CD8-positive, alpha-beta memory T cell (primary cell): ENCODE results near the gene PGBD2. TPM values are rescaled to one million over a fixed set of nuclear protein-coding genes. Genes with fewer than 3 reads are reported as not detected.
A peak's percentile ranks its signal among the peaks of the same experiment; 100 is the strongest.

Experiments used
- CTCF ChIA-PET: fragments of 350-600 bp; sonication (Branson Sonifier 250); formaldehyde crosslinking; loops from one replicate; lab custom pipeline; 2021; ENCODE audit warnings: antibody characterized with exemption; lab: Charles Lee
- POLR2A ChIA-PET: fragments of 350-600 bp; sonication (Branson Sonifier 250); formaldehyde crosslinking; loops from one replicate; lab custom pipeline; 2021; ENCODE audit warnings: antibody characterized with exemption; lab: Charles Lee
- DNase-seq, 5 donors: peaks; one replicate each; pipeline versions ENCODE4 v3.0.0 to v3.0.0-alpha.2; 2020 to 2022; ENCODE audit warnings: mixed read lengths in 1 of 5
- H3K27ac ChIP-seq: one replicate; pipeline ENCODE4 v1.7.0; 2013; ENCODE audit warnings: low read depth, mild to moderate bottlenecking, low read length, moderate library complexity
- H3K27me3 ChIP-seq: 2 replicates; pipeline ENCODE4 v1.7.0; 2013; ENCODE audit warnings: low read length, mild to moderate bottlenecking; ENCODE audit not compliant: insufficient read depth, poor library complexity, severe bottlenecking
- H3K36me3 ChIP-seq: 2 replicates; pipeline ENCODE4 v1.7.0; 2013; ENCODE audit warnings: mild to moderate bottlenecking, low read length, moderate library complexity; ENCODE audit not compliant: insufficient read depth
- H3K4me1 ChIP-seq: 2 replicates; pipeline ENCODE4 v1.7.0; 2013; ENCODE audit warnings: mild to moderate bottlenecking, low read length, moderate library complexity; ENCODE audit not compliant: insufficient read depth
- H3K4me3 ChIP-seq: 2 replicates; pipeline ENCODE4 v1.7.0; 2013; ENCODE audit warnings: mild to moderate bottlenecking, low read length
- H3K9me3 ChIP-seq: 2 replicates; pipeline ENCODE4 v1.7.0; 2013; ENCODE audit warnings: mild to moderate bottlenecking, low read length
- H3K27ac Mint-ChIP-seq, 8 donors: one replicate each; pipeline ENCODE4 v1.8.0; 2020 to 2021; ENCODE audit warnings: mixed read lengths in 8 of 8, mild to moderate bottlenecking in 6 of 8, inconsistent platforms in 3 of 8, moderate library complexity in 3 of 8
- H3K27me3 Mint-ChIP-seq, 2 donors: one replicate each; pipeline ENCODE4 v1.8.0; 2020 to 2021; ENCODE audit warnings: mixed read lengths in 2 of 2, mild to moderate bottlenecking in 1 of 2, moderate library complexity in 1 of 2
- H3K36me3 Mint-ChIP-seq, 3 donors: one replicate each; pipeline ENCODE4 v1.8.0; 2020 to 2021; ENCODE audit warnings: mixed read lengths in 3 of 3, inconsistent platforms in 1 of 3, mild to moderate bottlenecking in 1 of 3
- H3K4me1 Mint-ChIP-seq, 3 donors: one replicate each; pipeline ENCODE4 v1.8.0; 2020 to 2021; ENCODE audit warnings: mixed read lengths in 3 of 3, inconsistent platforms in 1 of 3, mild to moderate bottlenecking in 1 of 3
- H3K4me3 Mint-ChIP-seq, 7 donors: one replicate each; pipeline ENCODE4 v1.8.0; 2020 to 2021; ENCODE audit warnings: mixed read lengths in 7 of 7, mild to moderate bottlenecking in 6 of 7, moderate library complexity in 4 of 7, inconsistent platforms in 2 of 7
- H3K9me3 Mint-ChIP-seq, 5 donors: one replicate each; pipeline ENCODE4 v1.8.0; 2020 to 2022; ENCODE audit warnings: mixed read lengths in 5 of 5, mild to moderate bottlenecking in 3 of 5, moderate library complexity in 2 of 5, inconsistent platforms in 1 of 5
- polyA plus RNA-seq: library from polyadenylated mRNA; unstranded; fragments of 300-500 nt; fragmentation: Illumina TruSeq; gene quantifications from one replicate; pipeline ENCODE4 v1.2.3, GENCODE V29; 2021
- total RNA-seq, 2 experiments: library from RNA; stranded (reverse); gene quantifications; one replicate each; pipeline ENCODE4 v1.2.3, GENCODE V29; 2021

PGBD2 gene
- total and polyA plus RNA-seq, 3 experiments from 2014 or later, result 7.0 to 13.7 (median 8.1) TPM

DNA sequence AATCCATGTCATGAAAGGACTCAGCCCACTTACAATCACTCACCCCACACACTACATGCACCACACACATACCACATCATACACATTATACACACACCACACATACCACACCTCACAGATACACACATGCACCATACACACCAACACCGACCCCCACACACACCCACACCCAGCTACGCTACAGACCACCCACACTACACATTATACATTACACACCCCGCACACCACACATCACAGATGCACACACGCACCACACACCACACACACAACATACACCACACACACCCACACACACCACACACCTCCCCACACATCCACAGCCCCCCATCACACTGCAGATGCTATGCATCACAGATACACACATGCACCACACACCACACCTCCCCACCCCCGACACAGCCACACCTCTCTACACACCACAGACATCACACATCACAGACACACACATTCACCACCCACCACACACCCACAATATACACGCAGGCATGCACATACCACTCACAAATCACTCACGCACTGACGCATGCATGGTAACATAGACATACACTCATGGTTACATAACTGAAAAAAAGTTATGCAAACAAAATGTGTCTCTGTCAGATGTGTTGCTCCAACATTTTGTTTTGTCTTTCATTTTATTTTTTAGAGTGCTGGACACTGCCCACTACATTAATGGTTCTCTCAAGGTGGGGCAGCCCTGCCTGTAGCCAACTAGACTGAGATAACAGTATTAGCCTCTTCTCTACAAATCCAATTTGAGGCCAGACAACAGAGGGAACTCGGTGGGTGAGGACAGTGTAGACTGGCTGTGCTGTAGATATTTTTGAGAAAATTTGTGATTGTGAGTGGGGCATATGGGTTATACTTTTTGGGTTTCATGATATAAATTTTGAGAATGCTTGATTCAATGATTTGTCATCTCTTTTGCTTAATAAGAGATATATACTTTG, 15.2 kb upstream of the PGBD2 start:
- H3K36me3 Mint-ChIP-seq, result no peaks in the 10 kb centered on the region
- POLR2A ChIA-PET, result no interaction called here
- CTCF ChIA-PET, result no interaction called here
- DNase-seq, result no peak
- no peaks in the 10 kb centered on the region for H3K9me3 Mint-ChIP-seq
- Histone ChIP-seq H3K27ac (peak overlapping the region; percentile 68), H3K36me3 (no peaks in the 10 kb centered on the region), H3K4me3 (no peak overlapping the region), H3K9me3 (no peaks in the 10 kb centered on the region), H3K27me3 (no peaks in the 10 kb centered on the region), H3K4me1 (no peaks in the 10 kb centered on the region)
- H3K4me1 Mint-ChIP-seq, result no peaks in the 10 kb centered on the region
- no peak overlapping the region for H3K4me3 Mint-ChIP-seq
- H3K27ac Mint-ChIP-seq, result peak overlapping the region in 1 of 8 donors; percentile 3
- peaks cover 7 to 52% of the 10 kb centered on the region in 2 donors for H3K27me3 Mint-ChIP-seq

DNA sequence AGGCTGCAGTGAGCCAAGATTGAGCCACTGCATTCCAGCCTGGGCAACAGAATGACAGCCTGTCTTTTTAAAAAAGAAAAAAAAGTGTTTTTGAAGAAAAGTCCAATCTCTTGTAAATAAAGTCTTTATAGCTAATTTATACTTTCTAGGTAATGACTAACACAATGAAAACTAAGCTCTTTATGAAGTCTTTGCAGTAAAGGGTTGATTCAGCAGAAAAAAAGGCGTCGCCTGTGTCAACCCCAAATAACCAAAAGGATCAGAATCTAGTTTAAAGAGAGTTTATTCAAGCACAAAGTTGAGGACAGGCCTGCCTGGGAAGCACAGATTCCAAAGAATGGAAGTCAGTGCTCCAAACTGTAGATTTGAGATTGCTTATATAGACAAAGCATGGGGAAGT, 14.3 kb upstream of the PGBD2 start:
- peaks cover 7 to 61% of the 10 kb centered on the region in 2 donors for H3K27me3 Mint-ChIP-seq
- H3K4me1 ChIP-seq, result no peaks in the 10 kb centered on the region
- no peak overlapping the region for H3K4me3 ChIP-seq
- no peak overlapping the region for H3K4me3 Mint-ChIP-seq
- ChIA-PET POLR2A (no interaction called here), CTCF (no interaction called here)
- H3K27ac Mint-ChIP-seq, result no peak overlapping the region
- no peak for DNase-seq
- no peaks in the 10 kb centered on the region for H3K4me1 Mint-ChIP-seq
- no peaks in the 10 kb centered on the region for H3K9me3 ChIP-seq
- H3K27me3 ChIP-seq, result no peaks in the 10 kb centered on the region
- no peaks in the 10 kb centered on the region for H3K9me3 Mint-ChIP-seq
- H3K36me3 ChIP-seq, result no peaks in the 10 kb centered on the region
- H3K36me3 Mint-ChIP-seq, result no peaks in the 10 kb centered on the region
- H3K27ac ChIP-seq, result no peak overlapping the region

DNA sequence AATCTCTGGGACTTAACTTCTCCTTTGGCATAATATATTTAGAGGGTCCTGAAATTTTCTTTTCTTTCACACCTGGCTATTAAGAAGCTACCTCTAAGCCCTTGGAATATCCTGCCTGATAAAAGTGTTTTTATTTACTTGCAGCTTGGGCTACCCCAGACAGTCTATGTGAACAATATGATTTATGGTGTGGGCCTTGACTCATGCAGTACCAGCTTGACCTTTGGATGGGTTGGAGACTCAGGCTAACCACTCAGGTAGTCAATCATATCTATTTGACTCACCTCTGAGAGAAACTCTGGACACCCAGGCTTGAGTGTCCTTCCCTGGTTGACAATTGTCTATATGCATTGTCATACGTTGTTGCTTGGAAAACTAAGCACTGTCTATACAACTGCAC, 13.4 kb upstream of the PGBD2 start:
- Mint-ChIP-seq H3K4me1 (no peaks in the 10 kb centered on the region), H3K27me3 (peaks cover 7 to 68% of the 10 kb centered on the region in 2 donors), H3K36me3 (no peaks in the 10 kb centered on the region), H3K9me3 (no peaks in the 10 kb centered on the region), H3K4me3 (no peak overlapping the region), H3K27ac (no peak overlapping the region)
- ChIA-PET CTCF (no interaction called here), POLR2A (no interaction called here)
- no peak overlapping the region for H3K4me3 ChIP-seq
- H3K9me3 ChIP-seq, result no peaks in the 10 kb centered on the region
- peaks cover 4% of the 10 kb centered on the region for H3K27me3 ChIP-seq
- H3K36me3 ChIP-seq, result no peaks in the 10 kb centered on the region
- H3K27ac ChIP-seq, result no peak overlapping the region
- H3K4me1 ChIP-seq, result no peaks in the 10 kb centered on the region
- DNase-seq, result no peak

DNA sequence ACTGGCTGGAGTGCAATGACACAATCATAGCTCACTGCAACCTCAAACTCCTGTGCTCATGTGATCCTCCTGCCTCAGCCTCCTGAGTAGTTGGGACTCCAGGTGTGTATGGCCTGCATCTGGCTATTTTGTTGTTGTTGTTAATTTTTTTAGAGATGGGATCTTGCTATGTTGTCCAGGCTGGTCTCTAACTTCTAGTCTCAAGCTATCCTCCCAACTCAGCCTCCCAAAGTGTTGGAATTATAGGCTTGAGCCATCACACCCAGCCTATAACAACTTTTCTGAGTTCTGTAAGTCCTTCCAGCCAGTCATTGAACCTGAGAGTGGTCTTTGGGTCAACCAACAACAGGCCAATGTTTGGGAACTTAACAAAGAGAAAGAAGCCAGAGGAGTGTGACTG, 11.2 kb upstream of the PGBD2 start:
- Mint-ChIP-seq H3K27ac (no peak overlapping the region), H3K36me3 (peaks cover 0 to 4% (median 0%) of the 10 kb centered on the region in 3 donors), H3K4me3 (no peak overlapping the region), H3K9me3 (no peaks in the 10 kb centered on the region), H3K4me1 (no peaks in the 10 kb centered on the region), H3K27me3 (peaks cover 13 to 80% of the 10 kb centered on the region in 2 donors)
- ChIA-PET POLR2A (no interaction called here), CTCF (no interaction called here)
- no peak for DNase-seq
- no peak overlapping the region for H3K4me3 ChIP-seq
- no peak overlapping the region for H3K27ac ChIP-seq
- H3K36me3 ChIP-seq, result no peaks in the 10 kb centered on the region
- peaks cover 11% of the 10 kb centered on the region for H3K27me3 ChIP-seq
- no peaks in the 10 kb centered on the region for H3K9me3 ChIP-seq
- H3K4me1 ChIP-seq, result no peaks in the 10 kb centered on the region

DNA sequence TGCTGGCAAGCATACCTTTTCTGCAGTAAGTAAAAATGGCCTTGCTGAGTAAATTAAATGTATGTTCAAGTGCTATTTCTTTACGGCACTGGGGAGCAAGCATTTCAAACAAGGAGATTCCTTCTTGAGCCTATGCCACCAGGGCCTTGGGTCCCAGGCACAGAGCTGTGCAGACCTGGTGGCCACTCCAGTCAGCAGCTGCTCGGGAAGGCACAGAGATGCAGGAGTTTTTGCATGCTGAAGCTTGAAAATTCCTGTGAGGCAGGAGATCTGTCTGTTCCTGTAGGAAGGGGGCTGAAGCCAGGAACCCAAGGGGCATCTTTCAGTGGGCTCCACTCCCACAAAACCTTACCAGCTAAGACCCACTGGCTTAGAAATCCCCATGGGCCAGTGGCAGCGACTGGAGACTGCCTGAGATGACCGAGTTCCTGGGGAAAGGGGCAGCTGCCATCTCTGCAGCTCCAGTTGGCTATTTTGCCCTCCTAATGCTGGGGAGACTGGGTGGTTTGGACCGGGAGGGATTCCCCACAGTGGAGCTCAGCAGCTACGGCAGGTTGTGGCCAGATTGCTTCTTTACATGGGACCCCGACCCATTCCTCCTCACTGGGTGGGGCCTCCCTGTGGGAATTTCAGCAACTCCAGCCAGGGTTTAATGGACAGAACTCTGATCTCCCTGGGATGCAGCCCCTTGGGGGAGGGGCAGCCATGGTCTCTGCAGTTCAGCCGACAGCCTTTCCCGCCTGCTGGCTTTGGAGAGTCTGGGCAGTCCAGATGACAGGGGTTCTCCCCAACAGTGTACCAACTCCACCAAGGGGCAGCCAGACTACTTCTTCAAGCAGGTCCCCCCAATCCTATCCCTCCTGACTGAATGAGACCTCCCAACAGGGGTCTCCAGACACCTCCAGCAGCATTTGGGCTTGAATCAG, 8.4 kb upstream of the PGBD2 start:
- no peaks in the 10 kb centered on the region for H3K4me1 Mint-ChIP-seq
- Histone ChIP-seq H3K36me3 (no peaks in the 10 kb centered on the region), H3K27ac (no peak overlapping the region), H3K9me3 (no peaks in the 10 kb centered on the region), H3K27me3 (peaks cover 11% of the 10 kb centered on the region), H3K4me1 (no peaks in the 10 kb centered on the region), H3K4me3 (no peak overlapping the region)
- no peak for DNase-seq
- CTCF ChIA-PET, result no interaction called here
- H3K9me3 Mint-ChIP-seq, result no peaks in the 10 kb centered on the region
- POLR2A ChIA-PET, result no interaction called here
- no peak overlapping the region for H3K27ac Mint-ChIP-seq
- H3K4me3 Mint-ChIP-seq, result no peak overlapping the region
- peaks cover 8 to 75% of the 10 kb centered on the region in 2 donors for H3K27me3 Mint-ChIP-seq
- peaks cover 0 to 4% (median 0%) of the 10 kb centered on the region in 3 donors for H3K36me3 Mint-ChIP-seq

DNA sequence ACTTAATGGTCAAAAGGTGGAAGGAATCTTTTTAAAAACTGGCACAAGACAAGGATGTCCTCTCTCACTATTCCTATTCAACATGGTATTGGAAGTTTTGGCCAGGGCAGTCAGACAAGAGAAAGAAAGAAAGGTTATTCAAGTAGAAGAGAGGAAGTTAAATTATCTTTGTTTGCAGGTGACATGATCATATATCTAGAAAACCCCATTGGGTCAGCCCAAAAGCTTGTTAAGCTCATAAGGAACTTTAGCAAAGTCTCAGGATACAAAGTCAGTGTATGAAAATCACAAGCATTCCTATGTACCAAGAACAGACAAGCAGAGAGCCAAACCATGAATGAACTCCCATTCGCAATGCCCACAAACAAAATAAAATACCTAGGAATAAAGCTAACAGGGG, 5.4 kb upstream of the PGBD2 start:
- H3K27ac ChIP-seq, result no peak overlapping the region
- peaks cover 5 to 9% (median 6%) of the 10 kb centered on the region in 3 donors for H3K4me1 Mint-ChIP-seq
- H3K36me3 Mint-ChIP-seq, result peaks cover 0 to 4% (median 0%) of the 10 kb centered on the region in 3 donors
- H3K4me3 ChIP-seq, result no peak overlapping the region
- no peaks in the 10 kb centered on the region for H3K9me3 Mint-ChIP-seq
- ChIA-PET POLR2A (no interaction called here), CTCF (interaction anchor here (1.4 kb wide), 1 partner anchor 26 kb away, joined by 3 read pairs; no protein-coding TSS in a partner anchor)
- no peaks in the 10 kb centered on the region for H3K36me3 ChIP-seq
- DNase-seq, result no peak
- peak overlapping the region in 1 of 7 donors; percentile 5 for H3K4me3 Mint-ChIP-seq
- H3K4me1 ChIP-seq, result peaks cover 6% of the 10 kb centered on the region
- peaks cover 6 to 55% of the 10 kb centered on the region in 2 donors for H3K27me3 Mint-ChIP-seq
- peaks cover 11% of the 10 kb centered on the region for H3K27me3 ChIP-seq
- H3K9me3 ChIP-seq, result no peaks in the 10 kb centered on the region
- no peak overlapping the region for H3K27ac Mint-ChIP-seq

DNA sequence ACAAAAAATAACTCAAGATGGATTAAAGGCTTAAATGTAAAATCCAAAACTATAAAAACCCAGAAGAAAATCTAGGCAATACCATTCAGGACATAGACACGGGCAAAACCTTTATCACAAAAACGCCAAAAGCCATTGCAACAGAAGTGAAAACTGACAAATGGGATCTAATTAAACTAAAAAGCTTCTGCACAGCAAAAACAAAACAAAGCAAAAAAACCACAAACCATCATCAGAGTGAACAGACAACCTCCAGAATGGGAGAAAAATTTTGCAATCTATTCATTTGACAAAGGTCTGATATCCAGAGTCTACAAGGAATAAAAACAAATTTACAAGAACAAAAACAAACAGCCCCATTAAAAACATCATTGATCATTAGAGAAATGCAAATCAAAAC, 4.5 kb upstream of the PGBD2 start:
- no peaks in the 10 kb centered on the region for H3K9me3 ChIP-seq
- H3K27me3 ChIP-seq, result peaks cover 11% of the 10 kb centered on the region
- ChIA-PET POLR2A (interaction anchor here (0.7 kb wide), 1 partner anchor 17 kb away, joined by 3 read pairs; no protein-coding TSS in a partner anchor), CTCF (no interaction called here)
- peaks cover 7% of the 10 kb centered on the region for H3K4me1 ChIP-seq
- no peak overlapping the region for H3K27ac ChIP-seq
- Mint-ChIP-seq H3K36me3 (peaks cover 0 to 4% (median 3%) of the 10 kb centered on the region in 3 donors), H3K27me3 (peaks cover 6 to 46% of the 10 kb centered on the region in 2 donors), H3K4me1 (peaks cover 8 to 14% (median 13%) of the 10 kb centered on the region in 3 donors), H3K9me3 (no peaks in the 10 kb centered on the region), H3K4me3 (peak overlapping the region in 1 of 7 donors; percentile 14), H3K27ac (no peak overlapping the region)
- no peak overlapping the region for H3K4me3 ChIP-seq
- DNase-seq, result no peak
- H3K36me3 ChIP-seq, result no peaks in the 10 kb centered on the region
